GM21529 (cell line): ENCODE data around the gene BOK.
A peak's percentile ranks its signal among the peaks of the same experiment; 100 is the strongest.
"Not testable (repeated sequence)": the region's sequence is repeated elsewhere in the genome, so short reads cannot be mapped to it uniquely, and the experiment has no call there.

Experiments
- ATAC-seq: cut with Tn5 transposase; IDR thresholded peaks from one replicate; pipeline ENCODE4 v1.9.1; 2021; ENCODE audit not compliant: unreplicated experiment

BOK gene, protein sequence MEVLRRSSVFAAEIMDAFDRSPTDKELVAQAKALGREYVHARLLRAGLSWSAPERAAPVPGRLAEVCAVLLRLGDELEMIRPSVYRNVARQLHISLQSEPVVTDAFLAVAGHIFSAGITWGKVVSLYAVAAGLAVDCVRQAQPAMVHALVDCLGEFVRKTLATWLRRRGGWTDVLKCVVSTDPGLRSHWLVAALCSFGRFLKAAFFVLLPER

DNA sequence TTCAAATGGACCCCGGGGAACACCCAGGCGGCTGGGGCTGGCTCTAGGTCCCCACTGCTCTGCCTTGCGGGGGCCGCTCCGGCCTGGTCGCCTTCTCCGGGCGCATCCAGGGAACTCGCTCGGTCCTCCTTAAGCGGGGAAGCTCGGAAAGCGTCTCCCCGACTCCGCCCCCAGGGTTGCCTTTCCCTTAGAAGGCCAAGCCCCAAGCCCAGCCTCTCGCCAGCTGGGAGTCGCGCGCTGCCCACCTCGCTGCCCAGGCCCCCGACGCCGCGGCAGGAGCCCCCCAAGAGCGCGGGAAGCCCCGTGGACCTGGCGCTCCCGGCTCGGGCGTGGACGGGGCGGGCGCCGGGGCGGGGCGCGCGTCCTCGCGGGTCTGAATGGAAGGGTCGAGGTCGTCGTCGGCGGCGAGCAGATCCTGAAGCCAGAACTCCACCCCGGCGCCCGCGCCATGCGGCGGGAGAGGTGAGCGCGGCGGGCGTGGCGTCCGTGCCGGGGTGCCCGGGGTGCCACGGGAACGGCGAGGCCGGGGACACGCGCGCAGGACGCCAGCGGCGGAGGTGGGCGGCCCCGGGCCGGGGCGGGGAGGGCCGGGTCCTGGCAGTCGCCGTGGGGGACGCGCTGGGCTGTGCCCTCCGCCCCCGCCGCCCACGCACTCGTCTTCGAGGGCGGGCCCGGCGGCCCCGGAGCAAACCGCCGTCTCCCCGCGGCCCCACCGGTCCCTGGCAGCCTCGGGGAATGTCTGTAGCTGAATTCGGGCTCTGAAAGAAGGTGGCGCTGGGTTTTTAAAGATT, at the start of gene BOK:
TSS of gene BOK (plus strand) at position 214 of the 791 bp plus-strand sequence. CDS start 739 bp downstream, outside the sequence.
- no peak for ATAC-seq

GRCh38 chr2:241509155-241509784, 49.3 kb upstream of the BOK start:
- ATAC-seq, result no peak

- ATAC-seq, result no peak
These were observed 47.3 kb upstream of the BOK start for GRCh38 chr2:241511091-241511741.

DNA sequence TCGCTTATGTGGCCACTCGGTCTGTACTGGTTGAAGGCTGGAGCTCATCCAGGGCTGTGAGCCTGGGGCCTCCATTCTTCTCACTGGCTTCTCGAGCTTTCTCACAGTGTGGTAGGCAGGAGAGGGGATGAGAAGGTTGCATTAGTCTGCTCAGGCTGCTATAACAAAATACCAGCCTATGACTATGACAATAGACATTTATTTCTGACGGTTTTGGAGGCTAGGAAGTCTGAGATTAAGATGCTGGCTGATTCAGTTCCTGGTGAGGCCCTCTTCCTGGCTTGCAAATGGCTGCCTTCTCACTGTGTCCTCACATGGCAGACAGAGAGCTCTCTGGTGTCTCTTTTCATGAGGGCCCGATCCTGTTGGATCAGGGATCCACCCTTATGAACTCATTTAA, 44.0 kb upstream of the BOK start:
- ATAC-seq, result no peak

DNA sequence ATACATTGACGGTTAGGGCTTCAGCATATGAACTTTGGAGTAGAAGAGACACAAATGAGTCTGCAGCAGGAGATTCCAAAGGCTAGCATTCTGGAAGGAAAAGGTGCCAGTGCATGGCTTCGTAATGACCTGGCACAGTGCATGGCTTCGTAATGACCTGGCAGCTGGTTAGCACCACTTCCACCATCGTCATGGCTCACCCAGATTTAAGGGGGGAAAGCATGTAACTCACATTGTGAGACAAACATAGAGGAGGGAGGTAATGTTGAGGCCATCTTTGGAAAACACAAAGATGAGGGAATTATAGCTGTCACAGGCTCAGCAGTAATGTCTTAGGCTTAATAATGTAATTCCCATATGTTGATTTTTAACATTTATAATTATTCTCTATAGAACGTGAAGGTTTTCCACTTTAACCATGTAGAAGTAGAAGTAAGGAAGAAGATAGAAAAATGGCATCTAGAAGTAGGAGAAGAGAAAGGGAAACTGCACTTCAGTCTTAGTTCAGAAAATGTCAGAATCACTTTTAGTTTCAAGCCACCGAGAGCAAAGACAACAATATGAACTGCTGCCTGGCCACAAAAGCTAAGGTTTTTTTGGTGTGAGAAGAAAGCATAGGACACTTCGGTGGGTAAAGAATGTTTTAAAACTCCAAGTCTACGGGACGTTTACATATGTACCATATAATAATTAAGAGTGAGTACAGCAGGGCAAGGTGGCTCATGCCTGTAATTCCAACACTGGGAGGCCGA, 43.4 kb upstream of the BOK start:
- ATAC-seq, result peak; percentile 70

- ATAC-seq, result no peak
These were observed 42.0 kb upstream of the BOK start for GRCh38 chr2:241516520-241516965.

DNA sequence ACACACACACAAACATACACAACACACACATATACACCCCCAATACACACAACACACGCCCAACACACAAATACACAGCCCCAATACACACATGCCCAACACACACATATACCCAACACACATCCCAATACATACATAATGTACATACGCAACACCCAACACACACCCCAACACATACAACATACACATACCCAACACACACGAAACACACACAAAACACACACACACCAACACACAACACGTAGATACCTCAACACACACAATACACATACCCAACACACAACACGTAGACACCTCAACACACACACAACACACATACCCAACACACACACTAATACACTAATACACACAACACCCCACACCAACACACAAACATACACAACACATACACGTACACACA, 41.2 kb upstream of the BOK start:
- no peak for ATAC-seq

DNA sequence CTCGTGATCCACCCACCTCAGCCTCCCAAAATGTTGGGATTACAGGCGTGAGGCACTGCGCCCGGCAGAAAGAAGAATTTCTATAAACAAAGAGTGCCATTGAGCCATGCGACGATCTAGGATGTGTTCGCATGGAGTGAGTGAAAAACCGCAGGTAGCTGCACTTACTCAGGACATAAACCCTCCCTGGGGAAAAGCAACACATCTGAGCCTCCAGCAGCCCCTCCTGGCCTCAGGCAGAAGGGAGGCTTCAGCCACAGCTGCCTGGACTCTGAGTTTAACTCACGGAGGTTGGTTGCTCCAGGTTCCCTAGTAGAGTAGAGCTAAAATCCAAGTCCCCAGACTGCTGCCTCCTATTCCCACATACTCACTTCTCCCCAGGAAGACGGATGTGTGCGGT, 38.9 kb upstream of the BOK start:
- ATAC-seq, result no peak

- no peak for ATAC-seq
These were observed 36.1 kb upstream of the BOK start for GRCh38 chr2:241522477-241522876.

GRCh38 chr2:241525818-241526780, 32.4 kb upstream of the BOK start:
- not testable (repeated sequence) for ATAC-seq

- no peak for ATAC-seq
These were observed 28.0 kb upstream of the BOK start for GRCh38 chr2:241530571-241530970.

GRCh38 chr2:241531161-241531722, 27.3 kb upstream of the BOK start:
- ATAC-seq, result no peak

GRCh38 chr2:241532168-241532567, 26.4 kb upstream of the BOK start:
- ATAC-seq, result no peak

DNA sequence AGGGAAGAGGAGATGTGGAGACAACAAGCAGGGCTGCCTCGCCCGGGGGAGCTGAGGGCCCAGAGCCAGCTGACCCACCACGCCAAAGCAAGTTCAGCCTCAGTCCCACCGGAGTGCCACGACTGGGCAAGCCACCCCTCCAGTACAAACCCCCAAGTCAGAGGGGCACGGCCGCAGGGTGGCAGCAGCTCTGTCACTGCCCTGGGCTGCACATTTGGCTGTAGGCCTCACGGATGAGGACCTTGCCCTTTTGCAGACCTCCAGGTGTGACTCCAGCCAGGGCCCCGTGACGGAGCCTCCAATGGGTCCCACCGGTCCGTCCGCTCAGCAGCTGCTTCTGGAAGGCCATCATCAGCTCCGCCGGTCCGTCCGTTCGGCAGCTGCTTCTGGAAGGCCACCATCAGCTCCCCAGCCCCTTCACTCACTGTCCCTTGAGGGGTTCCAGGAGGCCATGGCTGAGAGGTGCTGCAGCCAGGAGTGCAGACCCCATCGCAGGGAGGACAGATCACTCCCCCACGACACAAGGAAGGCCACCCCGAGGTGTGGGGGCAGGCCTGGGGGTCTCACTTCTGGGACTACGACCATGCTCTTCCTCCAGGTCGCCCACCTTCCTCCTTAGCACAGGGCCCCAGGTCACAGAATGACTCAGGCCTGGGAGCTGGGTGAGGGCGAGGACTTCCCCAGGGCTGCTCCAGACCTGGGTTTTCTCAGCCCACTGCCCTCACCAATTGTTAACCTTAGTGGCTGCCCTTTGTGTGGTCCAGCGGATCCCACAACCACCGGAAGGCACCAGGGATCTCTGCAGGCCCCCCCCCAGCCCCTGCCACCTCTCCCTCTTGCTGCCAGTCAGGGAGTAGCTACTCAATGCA, 25.6 kb upstream of the BOK start:
- ATAC-seq, result no peak

DNA sequence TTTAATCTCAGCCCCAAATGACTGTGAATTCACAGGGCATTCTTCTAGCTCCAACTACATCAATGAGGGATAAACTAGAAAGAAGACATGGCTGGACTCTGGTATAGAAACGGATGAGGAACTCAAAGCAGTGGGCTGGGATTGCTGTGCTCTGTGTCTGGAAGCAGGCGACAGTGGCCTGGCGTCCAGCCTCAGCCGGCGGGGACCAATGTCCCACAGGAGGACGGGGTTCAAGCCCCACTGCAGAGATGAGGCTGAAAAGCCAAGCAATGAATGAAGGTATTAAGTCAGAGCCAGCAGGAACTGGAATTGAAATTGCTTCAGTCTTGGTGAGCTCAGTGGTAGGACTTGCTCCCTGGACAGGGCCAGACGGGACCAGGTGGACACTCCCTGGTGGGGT, 24.3 kb upstream of the BOK start:
- no peak for ATAC-seq

GRCh38 chr2:241534701-241535375, 23.7 kb upstream of the BOK start:
- ATAC-seq, result no peak

DNA sequence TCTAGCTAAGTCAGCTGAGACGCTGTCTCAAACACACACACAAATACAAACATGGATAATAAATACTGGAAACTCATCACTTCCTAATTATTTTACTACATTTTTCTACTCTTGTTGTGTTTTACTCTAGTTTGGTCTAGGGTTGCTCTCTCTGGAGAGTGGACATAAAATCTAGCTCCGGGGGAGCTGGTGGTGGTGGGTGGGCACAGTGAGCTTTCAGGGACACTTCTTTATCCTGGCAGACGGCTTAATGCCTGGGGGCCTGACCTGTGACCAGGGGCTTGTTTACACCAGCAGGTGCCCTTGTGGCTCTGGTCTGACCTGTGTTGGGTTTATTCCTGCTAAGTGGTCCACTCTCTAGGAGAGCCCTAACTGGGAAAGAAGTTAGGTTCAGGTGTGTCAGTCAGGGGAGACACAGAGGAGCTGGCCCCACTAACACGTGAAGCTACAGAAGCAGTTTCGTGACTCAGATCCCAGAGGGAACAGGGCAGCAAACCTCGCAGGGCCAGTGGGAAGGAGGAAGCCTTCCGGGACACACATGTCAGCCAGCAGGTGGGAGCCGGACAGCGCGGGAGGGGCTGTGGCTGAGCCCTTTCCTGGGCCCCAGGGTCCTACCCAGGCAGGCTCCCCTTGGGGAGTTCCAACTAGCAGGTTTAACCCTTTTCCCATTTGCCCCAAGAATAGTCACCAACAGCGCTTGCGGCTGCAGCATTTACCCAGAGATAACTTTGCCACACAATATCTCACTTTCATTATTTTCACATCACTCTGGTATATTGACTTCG, 22.5 kb upstream of the BOK start:
- ATAC-seq, result no peak
